Choroid plexus epithelial cell (primary cell): ENCODE measurements around the gene COL4A1.

ENCODE experiments used
- DNase-seq: peaks from one replicate; pipeline ENCODE4 v3.0.0-alpha.2; 2010; ENCODE audit warnings: low read depth
- H3K4me3 ChIP-seq: 2 replicates; pipeline ENCODE4 v1.5.1; 2011; ENCODE audit warnings: low read depth, mild to moderate bottlenecking, control low read depth, low read length, moderate library complexity
- TF ChIP-seq, protein P1 (sequence below): conservative IDR thresholded peaks from 2 replicates; pipeline ENCODE4 v1.5.1; 2011; ENCODE audit warnings: low read depth, mild to moderate bottlenecking, control low read depth, inconsistent platforms, low read length, moderate library complexity

The COL4A1 gene

DNA sequence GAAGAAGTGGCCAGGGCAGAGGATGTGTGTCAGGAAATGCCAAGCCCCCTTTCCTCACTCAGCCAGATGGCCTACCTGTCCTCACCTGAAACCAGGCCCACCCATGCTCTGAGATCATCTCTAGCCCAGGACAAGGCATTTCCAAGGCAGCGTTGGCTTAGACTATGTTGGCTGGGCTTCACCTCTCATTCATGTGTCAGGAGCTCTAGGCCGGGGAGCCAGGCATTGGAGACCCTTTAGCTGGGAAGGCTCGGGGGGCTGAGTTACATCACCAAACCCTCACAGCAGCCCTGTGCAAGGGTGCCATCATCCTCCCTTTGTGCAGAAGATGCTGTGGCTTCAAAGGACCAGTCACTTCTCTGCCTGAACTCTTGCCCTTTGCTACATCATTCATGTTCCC is 40.1 kb upstream of the COL4A1 start:
- TF ChIP-seq, protein P1, sequence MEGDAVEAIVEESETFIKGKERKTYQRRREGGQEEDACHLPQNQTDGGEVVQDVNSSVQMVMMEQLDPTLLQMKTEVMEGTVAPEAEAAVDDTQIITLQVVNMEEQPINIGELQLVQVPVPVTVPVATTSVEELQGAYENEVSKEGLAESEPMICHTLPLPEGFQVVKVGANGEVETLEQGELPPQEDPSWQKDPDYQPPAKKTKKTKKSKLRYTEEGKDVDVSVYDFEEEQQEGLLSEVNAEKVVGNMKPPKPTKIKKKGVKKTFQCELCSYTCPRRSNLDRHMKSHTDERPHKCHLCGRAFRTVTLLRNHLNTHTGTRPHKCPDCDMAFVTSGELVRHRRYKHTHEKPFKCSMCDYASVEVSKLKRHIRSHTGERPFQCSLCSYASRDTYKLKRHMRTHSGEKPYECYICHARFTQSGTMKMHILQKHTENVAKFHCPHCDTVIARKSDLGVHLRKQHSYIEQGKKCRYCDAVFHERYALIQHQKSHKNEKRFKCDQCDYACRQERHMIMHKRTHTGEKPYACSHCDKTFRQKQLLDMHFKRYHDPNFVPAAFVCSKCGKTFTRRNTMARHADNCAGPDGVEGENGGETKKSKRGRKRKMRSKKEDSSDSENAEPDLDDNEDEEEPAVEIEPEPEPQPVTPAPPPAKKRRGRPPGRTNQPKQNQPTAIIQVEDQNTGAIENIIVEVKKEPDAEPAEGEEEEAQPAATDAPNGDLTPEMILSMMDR: no peak
- H3K4me3 ChIP-seq: no peak overlapping the region
- no peak for DNase-seq

DNA sequence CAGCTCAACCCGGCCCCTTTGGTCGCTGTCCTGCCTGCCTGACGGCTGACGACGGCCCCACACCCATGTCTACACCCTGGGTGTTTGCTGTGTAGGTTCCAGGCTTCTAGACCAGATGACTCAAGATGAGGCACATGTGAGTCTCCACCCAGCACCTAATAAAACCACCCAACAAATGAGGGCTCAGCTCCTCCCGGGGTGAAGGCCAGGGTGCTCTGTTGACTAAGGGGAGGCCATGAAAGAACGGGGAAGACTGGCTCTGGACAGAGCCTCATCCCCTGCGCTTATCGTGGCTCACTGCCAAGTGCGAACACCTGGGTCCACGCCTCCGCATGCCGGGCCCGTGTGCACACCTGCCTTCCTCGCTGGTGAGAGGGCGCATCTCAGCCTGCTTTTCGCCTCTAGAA is 39.7 kb upstream of the COL4A1 start:
- TF ChIP-seq, protein P1: no peak
- H3K4me3 ChIP-seq: no peak overlapping the region
- no peak for DNase-seq

DNA sequence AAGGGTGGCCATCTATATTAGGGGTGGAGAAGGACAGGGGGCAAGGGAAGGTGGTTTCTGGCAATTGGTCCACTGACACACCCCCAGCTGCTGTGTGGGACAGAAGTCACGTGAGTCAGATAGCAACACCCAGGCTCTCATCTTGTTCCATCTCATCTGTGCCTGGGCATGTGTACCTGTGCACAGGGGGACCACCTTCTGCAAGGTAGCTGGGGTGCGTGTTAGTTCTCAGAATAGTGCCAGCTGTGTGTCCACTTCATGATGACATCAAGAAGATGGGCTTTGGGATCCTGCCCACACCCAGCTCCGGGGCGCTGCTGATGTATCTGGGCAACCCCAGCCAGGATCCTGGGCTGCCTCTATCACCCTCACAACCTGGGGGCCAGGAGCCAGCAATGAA is 38.7 kb upstream of the COL4A1 start:
- DNase-seq: no peak
- H3K4me3 ChIP-seq: no peak overlapping the region
- TF ChIP-seq, protein P1: no peak

DNA sequence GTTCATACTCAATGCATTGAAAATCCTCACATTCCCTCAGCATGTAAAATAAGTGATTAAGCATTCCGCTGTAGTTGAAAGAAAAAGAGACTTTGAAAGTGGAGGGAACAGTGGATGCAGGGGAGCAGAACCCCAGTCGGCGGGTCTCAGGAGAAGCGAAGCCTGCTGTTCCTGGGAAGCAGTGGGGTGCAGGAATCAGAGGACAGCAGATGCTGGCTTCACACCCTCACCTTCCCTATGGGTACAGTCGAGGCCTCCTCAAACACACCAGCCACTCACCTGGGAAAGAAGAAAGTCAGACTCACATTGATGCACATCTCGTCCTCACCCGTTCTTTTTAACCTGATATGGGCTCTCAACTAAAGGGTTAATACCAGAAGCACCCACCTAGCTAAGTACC is 38.3 kb upstream of the COL4A1 start:
- TF ChIP-seq, protein P1: no peak

DNA sequence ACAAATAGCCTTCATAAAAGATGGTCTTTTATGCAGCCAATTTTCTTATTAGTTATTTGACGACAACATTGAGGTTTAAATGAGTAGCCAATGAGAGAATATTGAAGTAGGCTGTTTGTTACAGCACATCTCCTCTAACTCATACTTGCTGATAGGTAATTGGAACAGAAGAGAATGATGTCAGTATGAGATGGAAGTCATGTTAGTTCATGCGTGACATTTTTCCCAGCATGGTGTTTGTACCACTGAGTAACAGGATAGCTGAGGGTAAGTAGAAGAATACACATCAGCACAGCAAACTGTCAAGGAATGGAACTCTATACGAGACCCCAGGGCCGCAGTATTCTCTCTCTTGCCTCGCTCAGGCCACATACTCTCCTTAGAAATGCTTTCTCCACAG is 37.4 kb upstream of the COL4A1 start:
- H3K4me3 ChIP-seq: no peak overlapping the region
- no peak for DNase-seq
- TF ChIP-seq, protein P1: no peak

More for the DNA sequence above, 38.3 kb upstream of the COL4A1 start:
- no peak overlapping the region for H3K4me3 ChIP-seq
- no peak for DNase-seq

DNA sequence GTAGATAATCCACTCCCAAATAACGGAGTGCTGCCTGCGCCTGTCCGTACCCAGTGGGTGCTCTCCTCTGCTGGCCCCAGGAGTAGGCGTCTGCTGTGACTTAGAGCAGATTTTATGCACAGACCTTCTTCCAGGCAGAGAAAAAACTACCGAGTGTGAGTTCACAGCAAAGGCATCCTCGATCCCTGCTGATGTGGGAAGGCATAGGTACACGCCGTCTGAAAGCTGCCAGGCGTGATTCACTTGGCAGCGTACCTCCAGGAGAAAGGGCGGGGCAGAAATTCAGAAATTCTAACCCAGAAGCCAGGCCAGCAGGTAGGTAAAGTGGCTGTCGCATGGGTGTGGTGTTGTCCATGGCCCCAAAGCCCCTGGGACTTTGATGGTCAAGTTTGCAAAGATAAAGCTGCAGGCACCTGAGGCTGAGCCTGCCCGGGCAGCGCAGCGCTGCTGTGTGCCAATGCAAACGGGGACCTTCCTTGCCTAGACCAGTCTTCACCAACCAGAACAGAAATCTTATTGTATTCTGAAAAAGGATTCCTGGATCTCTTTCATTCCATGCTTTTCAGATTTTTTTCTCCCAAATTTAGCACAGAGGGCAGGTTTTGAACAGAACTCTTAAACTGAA is 36.4 kb upstream of the COL4A1 start:
- peak; percentile 72 for DNase-seq
- TF ChIP-seq, protein P1: no peak
- H3K4me3 ChIP-seq: no peak overlapping the region

DNA sequence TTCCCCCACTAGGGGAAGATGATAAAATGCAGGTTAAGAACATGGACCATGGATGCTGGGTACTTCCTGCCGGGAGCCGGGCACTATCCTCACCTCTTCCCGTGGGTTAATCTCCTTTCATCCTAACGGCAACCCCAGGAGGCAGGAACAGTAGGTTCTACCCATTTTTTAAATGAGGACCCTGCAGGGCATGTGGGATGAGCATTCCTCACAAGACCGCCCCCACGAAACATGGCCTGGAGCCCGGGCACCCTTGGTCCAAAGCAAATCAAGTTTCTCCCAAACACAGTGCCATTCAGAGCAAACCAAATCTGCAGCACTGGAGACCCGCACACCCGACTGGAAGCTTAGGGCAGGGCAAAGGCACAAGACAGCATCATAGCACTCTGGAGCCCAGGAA is 35.5 kb upstream of the COL4A1 start:
- H3K4me3 ChIP-seq: no peak overlapping the region
- TF ChIP-seq, protein P1: no peak
- no peak for DNase-seq
